ENCODE data around the gene RAB3IL1.

The RAB3IL1 gene

GRCh38 chr11:61911701-61912529, 5.5 kb downstream of the RAB3IL1 start:
- Histone ChIP-seq H3K9me3 (ENCODE audit: control insufficient read depth, low read length) (no peaks in the 10 kb centered on the region), H3K27me3 (ENCODE audit: control insufficient read depth, insufficient read depth, low read length, poor library complexity, severe bottlenecking) (peaks cover 13% of the 10 kb centered on the region), H3K36me3 (ENCODE audit: control insufficient read depth, insufficient read depth, low read length) (no peaks in the 10 kb centered on the region), H3K27ac (ENCODE audit: insufficient read depth, low read depth, low read length, poor library complexity, severe bottlenecking) (no peak overlapping the region), H3K4me1 (ENCODE audit: control insufficient read depth, insufficient read depth, low read length) (peaks cover 7% of the 10 kb centered on the region), H3K4me3 (ENCODE audit: insufficient read depth, low read depth, low read length) (no peak overlapping the region)
- WGBS, 2 experiments = 93 to 95% methylated on average over 17 of the region's 17 CpGs

GRCh38 chr11:61911128-61911700, 6.2 kb downstream of the RAB3IL1 start:
- Histone ChIP-seq H3K27me3 (ENCODE audit: control insufficient read depth, insufficient read depth, low read length, poor library complexity, severe bottlenecking) (peaks cover 6% of the 10 kb centered on the region), H3K4me1 (ENCODE audit: control insufficient read depth, insufficient read depth, low read length) (peaks cover 7% of the 10 kb centered on the region), H3K4me3 (ENCODE audit: insufficient read depth, low read depth, low read length) (no peak overlapping the region), H3K9me3 (ENCODE audit: control insufficient read depth, low read length) (no peaks in the 10 kb centered on the region), H3K27ac (ENCODE audit: insufficient read depth, low read depth, low read length, poor library complexity, severe bottlenecking) (no peak overlapping the region), H3K36me3 (ENCODE audit: control insufficient read depth, insufficient read depth, low read length) (no peaks in the 10 kb centered on the region)
- 89 to 93% methylated on average over 7 of the region's 7 CpGs for WGBS, 2 experiments

DNA sequence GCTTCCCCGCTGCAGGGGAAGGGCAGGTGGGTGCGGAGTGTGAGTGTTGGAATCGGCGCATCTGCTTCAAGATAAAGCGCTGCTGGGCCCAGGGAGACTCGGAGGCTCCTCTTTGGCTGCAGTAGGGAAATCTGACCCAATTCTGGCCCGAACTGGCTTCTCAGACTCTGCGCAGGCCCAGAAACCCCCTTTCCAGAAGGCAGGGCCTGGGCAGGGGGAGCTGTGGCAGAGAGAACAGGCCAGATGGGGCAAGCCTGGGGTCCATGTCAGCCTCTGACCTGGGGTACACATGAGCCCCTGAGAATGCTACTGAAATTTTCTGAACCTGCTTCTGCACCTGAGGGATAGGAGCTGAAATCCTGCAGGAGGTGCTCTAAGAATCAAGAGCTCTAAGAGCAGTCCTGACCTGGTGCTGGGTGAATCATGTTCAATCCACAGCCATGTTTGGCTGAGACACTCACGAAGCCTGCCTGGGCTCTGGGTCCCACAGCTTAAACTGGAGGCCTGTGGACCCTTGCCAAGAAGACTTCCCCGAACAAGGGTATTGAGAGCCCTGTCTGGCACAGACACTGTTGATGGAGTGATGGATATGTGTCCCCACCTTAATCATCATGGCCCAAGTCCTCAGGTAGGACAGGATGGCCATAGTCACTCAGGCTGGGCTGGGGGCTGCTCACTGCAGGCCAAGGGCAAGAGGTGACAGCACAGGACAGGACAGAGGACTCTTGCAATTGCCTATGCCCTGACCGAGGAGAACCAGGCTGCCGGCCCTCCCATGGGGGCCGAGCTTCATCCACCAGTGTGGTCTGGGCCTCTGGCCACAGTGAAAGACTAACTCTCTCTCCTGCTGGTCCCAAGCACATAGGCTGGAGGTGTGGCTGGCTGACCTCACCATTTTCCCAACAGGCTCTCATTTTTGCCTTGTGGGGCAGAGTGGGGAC, 6.9 kb downstream of the RAB3IL1 start:
- no peaks in the 10 kb centered on the region for H3K36me3 ChIP-seq (ENCODE audit: control insufficient read depth, insufficient read depth, low read length)
- 93 to 94% methylated on average over 13 of the region's 13 CpGs for WGBS, 2 experiments
- H3K4me3 ChIP-seq (ENCODE audit: insufficient read depth, low read depth, low read length) = no peak overlapping the region
- H3K27ac ChIP-seq (ENCODE audit: insufficient read depth, low read depth, low read length, poor library complexity, severe bottlenecking) = no peak overlapping the region
- no peaks in the 10 kb centered on the region for H3K27me3 ChIP-seq (ENCODE audit: control insufficient read depth, insufficient read depth, low read length, poor library complexity, severe bottlenecking)
- H3K4me1 ChIP-seq (ENCODE audit: control insufficient read depth, insufficient read depth, low read length) = peaks cover 7% of the 10 kb centered on the region
- no peaks in the 10 kb centered on the region for H3K9me3 ChIP-seq (ENCODE audit: control insufficient read depth, low read length)

DNA sequence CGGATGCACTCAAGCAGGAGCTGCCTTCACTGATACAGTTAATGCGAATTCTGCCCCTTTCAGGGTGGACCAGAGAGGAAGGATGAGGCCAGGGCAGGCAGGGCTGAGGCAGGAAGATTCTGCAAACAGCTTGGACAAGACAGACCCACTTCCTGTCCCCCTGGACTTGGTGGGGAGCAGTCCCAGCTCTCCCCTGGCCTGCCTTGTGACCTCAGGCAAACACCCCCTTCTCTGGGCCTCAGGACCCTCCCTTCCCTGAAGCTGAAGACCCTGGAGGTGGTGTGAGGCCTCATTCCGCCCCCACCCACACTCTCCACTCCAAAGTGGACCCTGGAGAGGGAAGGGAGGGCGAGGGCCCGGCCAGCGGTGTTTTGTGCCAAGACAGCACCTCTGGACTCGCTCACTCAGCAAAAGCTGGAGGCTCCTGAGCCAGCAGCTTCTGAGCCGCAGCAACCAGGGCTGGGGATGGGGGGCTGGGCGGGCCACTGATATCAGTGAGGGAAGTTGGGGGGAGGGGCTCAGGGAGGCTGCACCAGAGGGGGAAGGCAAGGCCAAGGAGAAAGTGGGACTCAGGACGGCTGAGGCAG, 8.5 kb downstream of the RAB3IL1 start:
- Histone ChIP-seq H3K9me3 (ENCODE audit: control insufficient read depth, low read length) (no peaks in the 10 kb centered on the region), H3K36me3 (ENCODE audit: control insufficient read depth, insufficient read depth, low read length) (no peaks in the 10 kb centered on the region), H3K27me3 (ENCODE audit: control insufficient read depth, insufficient read depth, low read length, poor library complexity, severe bottlenecking) (no peaks in the 10 kb centered on the region), H3K4me1 (ENCODE audit: control insufficient read depth, insufficient read depth, low read length) (peaks cover 7% of the 10 kb centered on the region), H3K4me3 (ENCODE audit: insufficient read depth, low read depth, low read length) (no peak overlapping the region), H3K27ac (ENCODE audit: insufficient read depth, low read depth, low read length, poor library complexity, severe bottlenecking) (no peak overlapping the region)
- WGBS, 2 experiments = 68 to 71% methylated on average over 10 of the region's 10 CpGs

- no peak overlapping the region for H3K4me3 ChIP-seq (ENCODE audit: insufficient read depth, low read depth, low read length)
- H3K27ac ChIP-seq (ENCODE audit: insufficient read depth, low read depth, low read length, poor library complexity, severe bottlenecking) = no peak overlapping the region
- peaks cover 7% of the 10 kb centered on the region for H3K4me1 ChIP-seq (ENCODE audit: control insufficient read depth, insufficient read depth, low read length)
- no peaks in the 10 kb centered on the region for H3K9me3 ChIP-seq (ENCODE audit: control insufficient read depth, low read length)
- H3K27me3 ChIP-seq (ENCODE audit: control insufficient read depth, insufficient read depth, low read length, poor library complexity, severe bottlenecking) = no peaks in the 10 kb centered on the region
- H3K36me3 ChIP-seq (ENCODE audit: control insufficient read depth, insufficient read depth, low read length) = no peaks in the 10 kb centered on the region
- WGBS, 2 experiments = 94% methylated on average over 21 of the region's 21 CpGs
Observed at GRCh38 chr11:61907871-61908729, 9.3 kb downstream of the RAB3IL1 start.

DNA sequence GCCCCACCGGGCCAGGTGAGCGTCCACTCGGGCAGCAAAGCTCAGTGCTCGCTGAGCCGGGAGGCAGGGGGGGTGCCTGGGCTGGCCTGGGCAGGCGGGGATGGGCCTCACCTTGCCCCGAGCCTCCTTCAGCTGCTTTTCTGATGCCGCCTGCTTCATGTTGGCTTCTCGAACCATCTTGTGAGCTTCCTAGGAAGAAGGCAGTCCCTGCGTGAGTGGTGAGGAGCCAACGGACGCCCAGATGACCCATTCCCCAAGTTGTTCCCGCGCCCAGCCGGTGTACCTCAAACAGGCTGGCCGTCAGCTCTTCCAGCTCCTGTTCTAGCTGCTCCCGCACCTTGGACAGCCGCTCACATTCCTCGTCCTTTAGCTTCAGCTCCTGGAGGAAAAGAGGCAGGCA, 10.1 kb downstream of the RAB3IL1 start:
- Histone ChIP-seq H3K27ac (ENCODE audit: insufficient read depth, low read depth, low read length, poor library complexity, severe bottlenecking) (no peak overlapping the region), H3K4me1 (ENCODE audit: control insufficient read depth, insufficient read depth, low read length) (peaks cover 7% of the 10 kb centered on the region), H3K9me3 (ENCODE audit: control insufficient read depth, low read length) (no peaks in the 10 kb centered on the region), H3K4me3 (ENCODE audit: insufficient read depth, low read depth, low read length) (no peak overlapping the region), H3K27me3 (ENCODE audit: control insufficient read depth, insufficient read depth, low read length, poor library complexity, severe bottlenecking) (no peaks in the 10 kb centered on the region), H3K36me3 (ENCODE audit: control insufficient read depth, insufficient read depth, low read length) (no peaks in the 10 kb centered on the region)
- 90 to 92% methylated on average over 19 of the region's 19 CpGs for WGBS, 2 experiments

- Histone ChIP-seq H3K27me3 (ENCODE audit: control insufficient read depth, insufficient read depth, low read length, poor library complexity, severe bottlenecking) (no peaks in the 10 kb centered on the region), H3K36me3 (ENCODE audit: control insufficient read depth, insufficient read depth, low read length) (no peaks in the 10 kb centered on the region), H3K4me3 (ENCODE audit: insufficient read depth, low read depth, low read length) (no peak overlapping the region), H3K27ac (ENCODE audit: insufficient read depth, low read depth, low read length, poor library complexity, severe bottlenecking) (no peak overlapping the region), H3K9me3 (ENCODE audit: control insufficient read depth, low read length) (no peaks in the 10 kb centered on the region), H3K4me1 (ENCODE audit: control insufficient read depth, insufficient read depth, low read length) (peaks cover 7% of the 10 kb centered on the region)
- WGBS, 2 experiments = 85 to 86% methylated on average over 14 of the region's 14 CpGs
Observed at GRCh38 chr11:61906522-61906909, 10.8 kb downstream of the RAB3IL1 start.

DNA sequence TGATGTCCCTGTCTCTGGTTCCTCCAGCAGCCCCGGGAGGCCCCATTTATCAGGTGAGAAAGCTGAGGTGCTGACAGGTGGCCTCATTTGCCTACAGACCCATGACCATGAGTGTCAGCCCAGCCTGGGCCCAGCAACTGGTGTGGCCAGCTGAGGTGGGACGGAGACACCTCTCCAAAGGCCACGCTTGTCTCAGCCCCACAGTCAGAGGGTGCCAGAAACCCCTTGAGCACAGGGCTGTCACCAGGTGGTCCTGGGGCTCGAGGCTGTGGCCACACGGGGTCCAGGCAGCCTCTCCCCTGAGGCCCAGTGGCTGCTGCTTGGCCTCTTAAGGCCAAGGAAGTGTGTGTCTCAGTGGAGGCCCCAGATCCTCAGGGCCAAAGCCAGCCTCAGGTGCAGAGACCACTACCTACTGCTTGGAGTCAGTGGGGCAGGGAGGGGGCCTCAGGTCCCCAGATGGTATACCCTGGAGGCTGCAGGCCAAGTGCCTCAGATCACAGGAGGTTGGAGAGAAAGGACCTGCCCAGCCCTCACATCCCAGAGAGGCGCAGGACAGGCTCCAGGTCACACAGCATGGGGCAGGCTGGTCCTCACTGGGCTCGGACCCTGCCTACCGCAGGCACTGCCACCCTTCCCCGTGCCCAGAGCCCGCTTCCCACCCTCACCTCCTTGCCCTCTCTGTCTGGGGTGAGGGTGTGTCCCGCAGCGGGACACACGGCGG, 11.4 kb downstream of the RAB3IL1 start:
- Histone ChIP-seq H3K27me3 (ENCODE audit: control insufficient read depth, insufficient read depth, low read length, poor library complexity, severe bottlenecking) (no peaks in the 10 kb centered on the region), H3K27ac (ENCODE audit: insufficient read depth, low read depth, low read length, poor library complexity, severe bottlenecking) (no peak overlapping the region), H3K9me3 (ENCODE audit: control insufficient read depth, low read length) (no peaks in the 10 kb centered on the region), H3K36me3 (ENCODE audit: control insufficient read depth, insufficient read depth, low read length) (no peaks in the 10 kb centered on the region), H3K4me3 (ENCODE audit: insufficient read depth, low read depth, low read length) (no peak overlapping the region), H3K4me1 (ENCODE audit: control insufficient read depth, insufficient read depth, low read length) (peaks cover 7% of the 10 kb centered on the region)
- WGBS, 2 experiments = 92 to 97% methylated on average over 14 of the region's 14 CpGs
